HCEC 1CT (cell line): Measurements from ENCODE around the gene TNFRSF25.
A peak's percentile ranks its signal among the peaks of the same experiment; 100 is the strongest.
"Not testable (repeated sequence)": the region's sequence is repeated elsewhere in the genome, so short reads cannot be mapped to it uniquely, and the experiment has no call there.

Source experiments
- DNase-seq: peaks from one replicate; pipeline ENCODE4 v3.0.0-alpha.2; 2017

Gene TNFRSF25

DNA sequence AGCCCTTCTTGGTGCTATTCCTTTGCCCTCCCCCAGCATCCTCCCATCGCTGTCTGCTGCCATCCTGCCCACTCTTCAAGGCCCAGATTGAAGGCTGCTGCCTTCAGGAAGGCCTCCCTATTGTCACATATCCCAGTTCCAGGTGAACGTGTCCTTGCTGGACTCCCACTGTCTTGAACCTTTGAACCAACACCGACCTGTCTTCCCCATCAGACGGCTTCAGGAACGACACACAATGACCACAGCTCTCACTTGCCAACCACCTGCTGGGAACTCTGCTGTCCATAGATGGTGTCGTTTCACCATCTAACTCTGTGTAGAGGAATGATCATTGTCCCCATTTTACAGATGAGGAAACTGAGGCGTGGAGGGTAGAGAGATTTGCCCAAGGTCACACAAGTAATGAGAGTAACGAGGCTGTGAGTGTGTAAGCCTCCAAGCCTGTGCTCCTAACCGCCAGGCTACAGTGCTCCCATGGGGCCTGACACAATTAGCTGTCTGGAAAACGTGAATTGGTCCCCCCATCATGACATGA is 35.4 kb upstream of the TNFRSF25 start:
- DNase-seq: no peak

DNA sequence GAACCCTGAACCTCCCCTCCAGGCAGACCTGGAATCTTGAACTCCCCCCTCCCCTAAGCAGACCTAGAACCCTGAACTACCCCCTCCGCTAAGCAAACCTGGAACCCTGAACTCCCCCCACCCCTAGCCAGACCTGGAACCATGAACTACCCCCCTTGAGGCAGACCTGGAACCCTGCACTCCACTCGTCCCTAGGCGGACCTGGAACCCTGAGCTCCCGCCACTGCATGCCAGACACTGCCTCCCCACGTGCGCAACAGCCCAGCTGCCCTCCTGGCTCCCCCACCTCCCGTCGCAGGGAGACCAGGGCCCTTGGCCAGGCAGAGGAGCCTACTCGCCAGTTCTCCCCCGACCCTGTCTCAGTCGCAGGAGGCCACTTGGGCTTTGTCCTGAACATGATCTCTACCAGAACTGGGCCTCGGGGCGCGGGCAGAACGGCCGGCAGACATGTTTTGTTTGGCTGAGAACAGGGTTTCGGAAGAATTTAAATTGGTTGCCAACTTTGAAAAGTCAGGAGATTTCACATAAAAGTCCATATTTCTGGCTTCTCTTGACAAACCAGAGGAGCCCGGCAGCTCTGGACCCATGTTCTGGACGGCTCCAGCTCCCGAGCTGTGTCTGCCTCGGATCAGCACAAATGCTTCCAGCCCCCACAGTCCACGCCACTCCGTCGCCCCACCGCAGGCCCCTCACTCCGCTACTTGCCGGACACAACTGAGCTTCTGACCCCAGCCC is 34.7 kb upstream of the TNFRSF25 start:
- DNase-seq: no peak

DNA sequence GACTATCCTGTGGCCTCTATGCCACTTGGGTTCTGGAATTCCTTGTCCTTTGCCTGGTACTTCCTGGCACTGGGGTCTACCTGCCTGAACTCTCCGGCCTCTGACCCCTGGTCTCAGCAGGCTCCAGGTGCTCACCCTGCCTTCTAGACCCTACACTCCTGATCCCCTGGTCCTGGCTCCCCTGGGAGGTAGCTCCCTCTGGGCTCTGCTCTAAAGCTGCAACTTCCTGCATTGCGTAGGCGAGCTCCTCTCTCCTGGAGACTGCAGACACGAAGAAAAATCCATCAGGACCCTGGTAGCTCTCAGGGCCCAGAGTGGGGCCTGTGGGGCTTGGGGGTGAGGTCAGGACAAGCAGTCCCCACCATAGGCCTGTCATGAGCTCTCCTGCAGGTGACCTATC is 33.3 kb upstream of the TNFRSF25 start:
- DNase-seq: no peak

DNA sequence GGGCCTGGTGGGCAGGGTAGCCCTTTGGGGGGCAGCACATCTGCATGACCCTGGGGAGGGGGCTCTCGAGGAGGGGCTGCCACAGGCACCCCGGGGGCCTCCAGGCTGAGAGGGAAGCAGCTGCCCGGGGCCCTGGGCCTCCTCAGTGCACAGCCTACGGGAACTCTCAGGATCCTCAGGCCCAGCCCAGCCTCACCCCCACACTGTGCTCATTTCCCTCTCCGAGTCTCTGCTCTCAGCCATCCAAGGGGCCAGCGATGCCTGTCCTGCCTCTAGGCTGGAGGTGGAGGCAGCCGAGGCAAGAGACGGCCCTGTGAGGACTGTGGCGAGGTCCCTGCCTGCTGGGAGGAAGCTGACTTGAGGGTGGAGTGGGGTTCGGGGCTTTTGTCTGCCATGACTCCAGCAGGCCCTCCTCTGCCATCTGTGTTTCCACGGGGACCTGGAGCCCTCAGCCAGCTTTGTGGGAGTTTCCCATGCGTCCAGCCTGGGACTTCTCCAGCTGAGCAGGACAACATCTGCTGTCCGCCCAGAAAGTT is 32.7 kb upstream of the TNFRSF25 start:
- no peak for DNase-seq

DNA sequence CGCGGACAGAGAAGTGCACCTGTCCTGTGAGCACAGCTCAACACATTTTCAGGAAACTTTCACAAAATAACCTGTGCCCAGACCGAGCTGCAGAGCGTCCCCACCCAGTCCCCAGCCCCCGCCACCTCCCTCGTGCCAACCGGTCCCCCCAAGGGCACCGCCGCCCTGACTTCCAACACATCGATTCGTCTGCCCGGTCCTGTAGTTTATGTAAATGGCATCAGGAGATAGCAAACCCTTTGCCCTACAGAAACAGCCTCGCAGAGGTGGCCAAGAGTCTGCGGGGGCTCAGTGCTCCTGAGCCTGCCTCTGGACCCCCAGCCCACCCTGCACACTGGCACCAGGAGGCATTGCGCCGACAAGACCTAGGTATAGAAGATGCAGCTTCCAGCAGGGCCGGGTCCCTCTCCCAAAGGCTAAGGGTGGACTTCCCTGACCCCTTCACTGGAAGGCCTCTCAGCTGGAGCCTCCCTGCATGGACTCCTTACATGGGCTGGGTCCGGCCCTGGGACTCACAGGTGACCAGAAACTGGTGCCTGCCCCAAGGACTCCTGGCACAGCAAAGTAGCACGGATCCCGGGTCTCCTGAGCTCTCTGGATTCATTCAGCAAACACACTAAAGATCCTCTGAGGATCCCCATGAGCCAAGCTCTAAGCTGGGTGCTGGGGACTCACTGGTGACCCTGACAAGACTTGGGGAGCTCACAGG is 32.0 kb upstream of the TNFRSF25 start:
- no peak for DNase-seq

DNA sequence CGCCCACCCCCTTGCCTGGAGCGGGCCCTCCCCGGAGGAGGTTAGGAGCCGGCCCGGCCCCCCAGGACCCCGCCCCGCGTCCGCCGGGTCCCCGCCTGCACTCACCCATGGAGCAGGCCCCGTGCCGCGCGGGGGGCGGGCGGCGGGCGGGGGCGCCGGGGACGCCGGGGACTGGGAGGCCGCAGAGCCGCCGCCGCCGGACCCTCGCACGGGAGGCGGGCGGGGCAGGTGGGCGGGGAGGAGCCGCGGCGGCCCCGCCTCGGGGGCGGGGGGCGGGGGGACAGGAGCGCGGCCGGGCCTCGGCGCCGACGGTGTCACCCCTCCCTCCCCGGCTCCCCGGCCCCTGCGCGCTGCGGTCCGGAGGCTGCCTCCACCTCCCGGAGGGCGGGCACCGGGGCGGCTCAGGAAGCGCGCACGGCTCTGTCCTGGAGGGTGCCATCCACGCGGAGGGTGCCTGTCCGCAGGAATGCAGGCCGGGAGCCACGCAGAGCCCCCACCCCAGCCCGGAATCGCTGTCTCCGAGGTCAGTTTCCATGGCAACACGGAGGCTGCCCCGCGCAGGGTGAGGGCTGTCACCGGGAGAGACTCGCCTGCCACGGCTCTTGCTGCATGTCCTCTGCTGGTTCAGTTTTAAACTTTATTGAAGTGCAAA is 31.4 kb upstream of the TNFRSF25 start:
- no peak for DNase-seq

DNA sequence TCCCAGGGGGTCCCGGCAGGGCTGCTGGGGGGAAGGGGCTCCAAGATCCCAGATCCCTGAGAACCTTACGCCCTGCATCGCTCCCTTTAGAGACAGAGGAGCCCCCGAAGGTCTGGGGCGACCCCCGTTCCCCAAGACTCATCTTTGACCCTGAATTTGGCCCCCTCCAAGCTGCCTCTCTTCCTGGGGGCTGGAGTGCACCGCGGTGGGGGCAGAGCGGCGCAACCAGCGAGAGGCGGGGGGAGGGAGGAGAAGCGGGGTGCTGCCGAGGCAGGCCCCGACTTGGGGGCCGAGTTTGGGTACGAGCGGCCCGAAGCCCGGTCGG is 30.9 kb upstream of the TNFRSF25 start:
- no peak for DNase-seq

DNA sequence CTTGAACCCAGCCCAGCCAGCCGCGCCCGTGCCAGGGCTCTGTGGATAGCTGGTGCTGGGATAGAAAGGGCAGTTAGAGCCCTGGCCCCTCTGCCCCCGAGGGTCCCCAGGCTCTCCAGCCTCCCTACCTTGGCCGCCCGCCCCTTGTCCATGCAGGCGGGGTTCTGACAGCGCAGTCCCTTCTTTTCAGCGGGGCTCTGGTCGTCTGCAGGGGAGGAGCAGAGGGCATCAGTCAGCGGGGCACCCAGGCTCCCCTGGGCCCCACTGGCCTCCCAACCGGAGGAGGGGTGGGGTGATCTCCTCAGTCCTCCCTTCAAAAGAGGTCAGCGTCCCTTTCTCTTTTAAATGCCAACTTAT is 30.4 kb upstream of the TNFRSF25 start:
- no peak for DNase-seq

DNA sequence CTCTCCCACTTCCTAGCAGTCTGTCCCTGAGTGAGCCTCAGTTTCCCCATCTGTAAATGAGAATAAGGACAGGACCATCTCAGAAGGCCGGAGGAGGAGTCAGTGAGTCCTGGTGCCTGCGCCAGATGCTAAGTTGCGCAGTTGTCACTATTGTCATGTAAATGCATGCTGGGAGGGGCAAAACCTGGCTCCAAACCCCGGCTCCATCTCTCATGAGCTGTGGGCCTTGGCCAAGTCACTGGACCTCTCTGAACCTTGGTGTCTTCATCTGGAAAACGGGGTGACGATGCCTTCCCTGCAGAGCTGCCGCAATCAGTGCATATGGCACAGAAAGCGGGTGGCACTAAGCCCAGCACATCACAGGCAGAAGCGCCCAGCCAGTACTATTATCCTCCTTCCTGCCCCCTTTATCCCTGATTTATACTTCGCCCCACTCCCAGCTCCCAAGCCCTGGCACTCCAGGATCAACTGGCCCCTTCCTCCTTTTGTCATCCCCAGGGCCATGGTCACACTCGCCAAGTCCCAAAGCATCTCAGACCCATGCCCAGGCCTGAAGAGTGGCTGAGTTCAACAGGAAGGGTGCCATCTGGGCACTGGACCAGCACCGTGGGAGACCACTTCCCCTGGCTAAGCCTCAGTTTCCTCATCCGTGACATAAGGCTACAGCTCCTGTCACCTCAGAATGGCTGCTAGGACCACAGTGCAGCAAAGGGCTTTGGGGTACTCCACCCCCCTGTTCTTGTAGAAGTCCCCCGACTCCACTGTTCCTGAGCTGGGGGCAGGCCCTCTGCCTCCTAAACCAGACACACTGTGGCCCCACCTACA is 29.8 kb upstream of the TNFRSF25 start:
- no peak for DNase-seq

DNA sequence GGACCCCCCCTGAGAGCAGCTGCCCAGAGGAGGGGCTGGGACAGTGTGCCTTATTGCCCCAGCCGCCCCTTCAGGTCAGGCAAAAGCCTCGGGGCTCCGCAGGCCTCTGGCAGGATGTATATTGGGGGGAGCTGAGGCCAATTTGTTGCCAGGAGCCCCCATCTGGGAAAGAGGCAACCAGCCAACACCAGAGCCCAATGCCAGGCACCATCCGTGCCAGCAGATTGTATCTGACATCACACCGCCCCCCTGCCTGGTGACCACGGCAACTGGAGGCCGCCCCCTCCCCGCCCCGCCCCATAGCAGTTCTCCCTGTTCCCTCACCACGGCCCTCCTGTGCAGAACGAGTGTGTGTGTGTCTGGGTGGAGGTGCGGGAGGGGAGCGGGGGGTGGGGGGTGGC is 29.1 kb upstream of the TNFRSF25 start:
- no peak for DNase-seq

DNA sequence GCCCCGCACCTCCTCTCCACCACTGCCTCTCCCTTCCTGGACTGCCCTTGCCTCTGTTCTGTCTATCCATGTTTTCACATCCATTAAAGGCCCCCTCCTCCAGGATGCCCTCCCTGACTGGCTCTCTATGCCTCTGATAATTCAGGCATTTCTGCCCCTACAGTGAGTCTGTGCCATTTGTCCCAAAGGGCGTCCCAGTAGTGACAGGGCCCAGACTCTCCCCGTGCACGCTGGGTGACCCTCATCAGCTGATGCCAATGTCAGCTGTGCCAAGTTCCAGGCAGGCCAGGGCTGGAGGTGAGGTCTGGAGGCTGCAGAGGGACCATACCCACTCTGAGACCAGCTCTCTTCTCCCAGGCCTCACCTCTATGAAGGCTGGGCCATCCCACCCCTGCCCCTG is 28.7 kb upstream of the TNFRSF25 start:
- DNase-seq: no peak

DNA sequence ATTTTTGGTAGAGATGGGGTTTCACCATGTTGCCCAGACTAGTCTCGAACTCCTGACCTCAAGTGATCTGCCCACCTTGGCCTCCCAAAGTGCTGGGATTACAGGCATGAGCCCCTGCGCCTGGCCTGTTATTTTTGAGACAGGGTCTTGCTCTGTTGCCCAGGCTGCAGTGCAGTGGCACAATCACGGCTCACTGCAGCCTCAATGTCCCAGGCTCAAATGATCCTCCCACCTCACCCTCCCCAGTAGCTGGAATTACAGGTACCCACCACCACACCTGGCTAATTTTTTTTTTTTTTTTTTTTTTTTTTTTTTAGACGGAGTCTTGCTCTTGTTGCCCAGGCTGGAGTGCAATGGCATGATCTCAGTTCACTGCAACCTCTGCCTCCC is 27.9 kb upstream of the TNFRSF25 start:
- DNase-seq: not testable (repeated sequence)

DNA sequence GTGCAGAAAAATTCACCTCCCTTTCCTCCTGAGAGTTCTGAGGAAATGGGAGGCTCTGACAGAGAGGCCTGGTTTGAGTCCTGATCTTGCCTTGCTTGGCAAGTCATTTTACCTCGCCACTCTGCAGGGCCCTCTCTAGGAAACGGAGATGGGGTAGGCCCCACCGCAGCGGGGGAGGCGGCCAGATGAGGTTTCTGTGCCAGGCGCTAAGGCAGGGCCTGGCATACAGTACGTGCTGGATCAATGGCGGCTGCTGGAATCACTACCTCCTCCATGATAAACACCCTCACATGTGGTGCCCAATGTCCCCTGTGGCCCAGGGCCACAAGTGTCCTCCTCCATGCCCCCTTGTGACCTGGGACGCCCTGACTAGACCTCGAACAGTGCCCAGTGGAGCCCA is 26.0 kb upstream of the TNFRSF25 start:
- DNase-seq: no peak

DNA sequence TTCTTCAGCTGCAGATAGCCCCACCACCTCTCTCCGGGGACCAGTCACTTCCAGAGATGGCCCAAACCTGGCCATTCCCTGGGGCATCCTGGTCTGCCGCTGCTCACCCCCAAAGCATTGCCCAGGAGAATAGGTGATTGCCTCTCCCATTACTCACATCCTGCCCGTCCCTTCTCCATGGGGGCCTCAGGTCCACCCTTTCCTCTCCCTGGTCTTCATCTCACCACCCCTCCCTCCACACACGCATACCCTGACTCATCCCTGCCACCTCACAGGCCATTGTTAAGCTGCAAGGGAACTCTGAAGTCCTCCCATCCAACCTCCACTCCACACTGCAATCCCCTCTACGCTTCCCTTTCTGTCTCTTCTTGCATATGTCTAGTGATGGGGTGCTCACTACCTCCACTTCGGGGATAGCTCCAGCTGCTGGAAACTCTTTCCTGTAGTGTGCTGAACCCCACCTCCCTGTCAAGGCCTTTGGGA is 25.5 kb upstream of the TNFRSF25 start, which contains the start of gene PLEKHG5:
Gene PLEKHG5, minus strand, starts transcription at position 188 of the 483 bp plus-strand sequence. CDS start 14,096 bp downstream, outside the sequence.
- DNase-seq: no peak

DNA sequence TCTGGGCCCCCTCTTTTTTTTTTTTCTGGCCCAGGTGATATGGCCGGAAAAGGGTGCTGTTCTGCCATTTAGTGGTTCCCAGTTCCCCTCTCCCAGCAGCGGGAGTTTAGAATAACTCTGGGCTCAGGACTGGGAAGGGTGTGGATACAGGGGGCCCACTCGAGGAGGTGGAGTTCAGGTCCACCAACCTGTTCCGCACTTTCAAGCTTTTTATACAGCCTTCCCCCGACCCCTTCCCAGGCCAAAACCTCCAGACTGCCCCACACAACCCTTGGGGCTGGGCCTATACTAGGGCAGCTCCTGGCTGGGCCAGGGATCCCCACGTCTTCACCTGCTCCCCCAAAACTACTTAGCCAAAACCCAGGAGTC is 25.1 kb upstream of the TNFRSF25 start:
- DNase-seq: no peak

DNA sequence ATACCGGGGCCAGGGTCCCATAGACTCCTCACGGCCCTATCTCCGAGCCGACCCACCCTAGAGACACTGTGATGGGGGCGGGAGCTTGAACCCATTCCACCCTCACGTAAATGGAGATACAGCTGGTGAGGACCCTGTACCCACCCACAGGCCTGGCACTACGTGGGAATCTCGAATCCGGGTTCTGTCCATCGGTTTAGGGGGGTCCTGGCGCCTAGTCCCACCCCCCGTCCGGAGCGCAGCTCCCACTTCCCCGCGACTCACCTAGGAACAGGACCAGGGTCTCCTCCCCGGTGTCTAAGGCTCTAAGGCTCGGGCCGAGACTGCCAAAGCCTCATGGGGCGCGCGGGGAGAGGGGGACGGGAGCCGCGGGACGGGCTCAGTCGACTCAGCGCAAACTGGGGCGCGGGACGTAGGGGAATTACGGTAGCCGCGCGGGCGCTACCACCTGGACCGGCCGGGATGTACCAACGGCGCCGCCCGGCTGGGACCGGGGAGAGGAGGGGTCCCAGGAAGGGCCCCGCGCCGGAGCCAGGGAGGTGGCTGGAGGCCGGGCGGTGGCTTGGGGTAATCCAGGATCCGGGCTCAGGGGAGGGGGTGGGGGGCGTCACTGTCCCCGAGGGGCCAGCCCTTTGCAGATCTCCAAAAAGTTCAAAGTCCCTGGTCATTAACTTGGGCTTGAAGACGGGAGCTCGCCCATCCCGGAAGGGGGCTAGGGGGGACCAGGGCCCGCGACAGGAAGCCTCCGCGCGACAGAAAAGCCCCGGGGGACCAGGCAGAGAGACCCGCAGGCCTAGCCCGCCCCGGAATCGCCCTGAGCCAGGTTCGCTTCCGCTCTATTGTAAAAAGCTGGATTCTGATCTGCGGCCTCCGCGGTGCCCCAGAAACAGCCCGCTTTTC is 24.5 kb upstream of the TNFRSF25 start:
- peak; percentile 70 for DNase-seq

DNA sequence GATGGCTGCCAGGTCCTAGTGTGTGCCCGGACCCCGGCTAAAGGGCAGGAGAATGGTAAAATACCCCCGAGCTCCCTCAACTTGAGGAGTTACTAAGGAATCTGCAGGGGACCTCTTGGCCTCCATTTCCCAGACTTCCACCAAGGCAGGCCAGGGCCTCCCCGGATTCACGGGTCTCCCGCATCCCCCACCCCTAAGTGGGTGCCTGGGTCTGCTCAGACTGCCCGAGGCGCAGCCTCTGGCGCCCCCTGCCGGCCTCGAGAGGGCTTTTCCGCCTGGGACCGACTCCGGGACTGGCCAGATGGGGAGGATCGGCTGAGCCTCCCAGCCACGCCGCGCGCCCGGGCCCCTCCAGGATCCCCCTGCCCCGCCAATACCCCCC is 23.8 kb upstream of the TNFRSF25 start:
- peak; percentile 53 for DNase-seq

DNA sequence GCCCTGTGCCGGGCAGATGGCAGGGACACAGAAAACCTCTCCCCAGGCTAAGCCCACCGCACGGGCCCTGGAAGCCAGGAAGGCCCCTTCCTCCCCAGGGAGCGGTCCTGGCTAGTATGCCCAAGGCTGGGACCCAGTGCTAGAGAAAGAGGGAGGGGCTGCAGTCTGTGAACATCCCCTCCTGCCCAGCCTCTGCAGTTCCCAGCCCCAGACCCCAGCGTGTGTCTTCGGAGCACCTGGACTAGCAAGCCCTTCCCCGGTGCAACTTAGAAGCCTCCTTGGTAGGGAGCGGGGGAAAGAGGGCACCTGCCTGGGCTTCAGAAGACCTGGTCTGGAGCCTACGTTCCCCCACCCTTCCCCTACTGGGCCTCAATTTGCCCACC is 23.4 kb upstream of the TNFRSF25 start:
- no peak for DNase-seq

DNA sequence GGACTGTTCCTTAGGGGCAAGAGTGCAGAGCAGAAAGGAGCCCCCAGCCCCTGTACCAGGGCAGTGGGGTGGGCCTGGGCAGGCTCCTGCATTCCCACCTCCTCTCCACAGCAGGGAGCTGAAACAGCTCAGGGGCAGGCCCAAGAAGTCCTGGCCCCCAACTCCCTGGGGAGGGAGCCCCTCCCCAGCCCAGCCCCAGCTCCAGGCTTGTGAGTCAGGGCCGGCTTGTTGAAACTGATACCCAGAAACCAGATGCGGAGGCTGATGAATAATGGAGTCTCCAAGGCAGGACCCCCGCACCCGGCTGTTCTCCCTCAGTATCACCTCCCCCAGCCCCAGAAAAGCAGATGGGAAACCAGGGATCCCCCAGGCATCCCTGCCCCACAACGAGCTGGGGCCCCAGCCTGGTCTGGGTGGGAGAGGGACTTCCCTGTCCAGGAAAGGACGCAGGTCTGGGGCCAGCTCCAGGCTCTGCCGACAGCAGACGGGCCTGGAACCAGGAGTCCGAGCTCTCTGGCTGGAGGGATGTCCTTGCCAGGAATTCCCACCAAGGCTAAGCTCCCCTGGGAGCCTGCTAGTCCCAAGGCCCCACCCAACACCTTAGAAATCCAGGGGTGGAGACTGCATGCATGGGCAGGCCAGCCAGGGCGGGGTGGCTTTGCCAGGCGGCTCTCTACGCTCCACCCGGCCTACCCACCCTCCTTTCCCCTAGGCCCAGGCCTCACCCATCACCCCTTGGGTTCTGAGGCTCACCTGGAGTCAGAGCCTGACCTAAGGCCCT is 22.8 kb upstream of the TNFRSF25 start:
- DNase-seq: no peak

DNA sequence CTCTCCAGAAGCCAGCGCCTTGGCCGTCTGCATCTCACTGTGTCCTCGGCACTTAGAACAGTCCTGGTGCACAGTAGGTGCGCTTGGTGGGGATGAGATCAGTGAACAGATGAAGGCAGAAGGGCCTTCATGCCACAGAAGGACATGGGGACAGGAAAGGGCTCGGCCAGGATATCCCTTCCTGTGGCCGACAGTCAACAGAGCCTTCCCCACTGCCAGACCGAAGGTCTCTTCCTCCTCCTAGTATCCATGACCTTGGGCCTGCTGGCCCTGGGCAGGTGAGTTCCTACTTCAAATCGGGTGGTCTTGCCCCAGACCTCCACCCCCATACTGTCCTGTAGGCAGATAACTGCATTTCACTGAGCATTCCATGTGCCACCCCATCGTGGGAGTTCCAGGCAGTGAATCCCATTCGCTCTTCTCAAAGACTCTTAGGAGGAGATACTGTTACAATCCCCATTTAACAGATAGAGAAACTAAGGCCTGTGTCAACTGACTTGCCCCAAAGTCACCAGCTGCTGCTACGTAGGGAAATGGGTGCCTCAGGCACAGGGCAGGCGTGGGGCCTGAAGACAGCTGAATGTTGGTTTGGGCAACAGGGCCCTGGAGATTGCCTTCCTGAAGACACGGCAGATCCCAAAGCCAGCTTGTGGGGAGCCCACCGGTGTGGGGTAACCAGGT is 22.0 kb upstream of the TNFRSF25 start:
- DNase-seq: no peak
